GM12892 (cell line): Measurements from ENCODE around the gene GNL3.

Experiments used
- POLR2A ChIP-seq: IDR thresholded peaks from 2 replicates; pipeline ENCODE4 v1.6.1; 2011; ENCODE audit warnings: low read depth, low read length, control low read depth
- POLR2AphosphoS5 ChIP-seq: IDR thresholded peaks from 2 replicates; pipeline ENCODE4 v1.6.1; 2011; ENCODE audit warnings: low read depth, low read length, control low read depth
- TAF1 ChIP-seq: IDR thresholded peaks from 2 replicates; pipeline ENCODE4 v1.6.1; 2011; ENCODE audit warnings: low read depth, mild to moderate bottlenecking, control low read depth, low read length, borderline replicate concordance

DNA sequence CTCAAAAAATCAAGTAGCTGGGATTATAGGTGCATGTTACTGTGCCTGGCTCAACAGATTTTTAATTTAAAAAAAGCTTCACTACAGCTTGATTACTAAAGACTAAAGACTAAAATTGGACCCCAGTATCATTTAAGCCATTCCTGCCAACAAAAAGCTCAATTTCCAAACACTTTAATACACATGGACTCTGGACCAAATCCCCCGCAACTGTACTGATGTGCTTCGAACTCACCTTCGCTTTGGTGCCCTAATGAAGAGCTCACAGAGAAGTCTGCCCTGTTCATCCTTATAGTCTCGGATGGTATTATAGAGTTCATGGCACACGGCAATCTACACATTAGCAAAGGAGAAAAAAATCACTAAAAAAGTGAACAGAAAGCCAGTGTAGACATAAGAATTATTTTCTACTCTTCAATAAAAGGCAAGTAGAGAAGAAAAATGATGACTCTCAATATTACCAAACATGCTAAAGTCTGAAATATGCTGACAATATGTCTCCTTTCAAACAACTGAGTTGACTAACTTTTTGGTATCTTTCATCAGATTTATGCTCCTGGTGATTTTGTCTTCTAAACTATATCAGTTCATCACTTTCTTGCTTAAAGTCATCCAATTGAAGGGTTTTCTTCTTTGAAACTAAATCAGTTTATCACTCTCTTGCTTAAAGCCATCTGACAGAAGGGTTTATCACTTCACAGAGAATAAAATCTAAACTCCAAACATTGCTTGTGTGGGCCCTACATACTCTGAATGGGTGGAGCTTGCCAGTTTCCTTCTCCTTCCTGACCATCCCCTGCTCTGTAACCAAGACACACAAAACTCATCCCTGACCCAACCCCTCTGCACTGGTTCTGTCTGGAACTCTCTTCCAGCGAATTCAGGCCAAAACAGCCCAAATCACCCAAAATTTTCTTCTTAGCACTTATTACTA is 7.3 kb upstream of the GNL3 start:
- TF ChIP-seq POLR2AphosphoS5, result no peak
- no peak for TF ChIP-seq POLR2A
- no peak for TF ChIP-seq TAF1
